ENCODE results near the gene AGBL3.

Gene AGBL3

DNA sequence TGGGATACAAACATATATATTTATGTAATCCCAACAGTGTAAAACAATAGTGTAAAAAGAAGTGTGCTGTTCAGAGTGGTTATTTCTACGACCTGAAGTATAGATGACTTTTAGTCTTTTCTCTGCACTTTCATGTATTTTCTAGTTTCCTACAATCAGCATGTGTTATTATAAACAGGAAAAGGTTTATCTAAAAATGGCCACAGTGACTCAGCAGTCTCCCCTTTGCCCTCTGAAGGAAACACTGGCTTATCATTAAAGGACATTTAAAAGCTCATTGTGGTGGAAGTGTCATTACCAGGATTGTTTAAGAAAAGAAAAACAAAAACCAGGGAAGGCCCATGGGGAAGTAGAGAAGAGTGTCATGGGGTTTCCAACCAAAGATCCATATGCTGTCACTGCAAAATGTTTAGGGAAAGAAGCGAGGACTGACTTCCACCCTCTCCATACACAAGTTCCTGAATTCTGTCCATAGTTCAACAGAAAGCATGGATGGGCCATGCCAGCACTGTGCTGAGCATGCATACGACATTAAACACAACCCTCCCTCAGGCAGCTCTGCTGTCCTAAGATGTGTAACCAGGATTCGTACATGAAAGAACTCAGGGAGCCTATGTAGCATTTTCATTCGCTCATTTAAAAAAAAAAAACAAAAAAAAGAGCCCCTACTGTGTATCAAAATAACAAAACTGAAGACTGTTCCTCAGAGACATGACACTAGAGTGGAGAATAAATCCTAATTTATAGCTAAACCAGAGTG is 174.0 kb downstream of the AGBL3 start:
- no peak overlapping the region for H3K4me3 ChIP-seq (replicated peaks; ENCODE audit: low read depth, low read length)
- DNase-seq (ENCODE audit: low read depth), result peak; percentile 49
- TF ChIP-seq, protein P1, sequence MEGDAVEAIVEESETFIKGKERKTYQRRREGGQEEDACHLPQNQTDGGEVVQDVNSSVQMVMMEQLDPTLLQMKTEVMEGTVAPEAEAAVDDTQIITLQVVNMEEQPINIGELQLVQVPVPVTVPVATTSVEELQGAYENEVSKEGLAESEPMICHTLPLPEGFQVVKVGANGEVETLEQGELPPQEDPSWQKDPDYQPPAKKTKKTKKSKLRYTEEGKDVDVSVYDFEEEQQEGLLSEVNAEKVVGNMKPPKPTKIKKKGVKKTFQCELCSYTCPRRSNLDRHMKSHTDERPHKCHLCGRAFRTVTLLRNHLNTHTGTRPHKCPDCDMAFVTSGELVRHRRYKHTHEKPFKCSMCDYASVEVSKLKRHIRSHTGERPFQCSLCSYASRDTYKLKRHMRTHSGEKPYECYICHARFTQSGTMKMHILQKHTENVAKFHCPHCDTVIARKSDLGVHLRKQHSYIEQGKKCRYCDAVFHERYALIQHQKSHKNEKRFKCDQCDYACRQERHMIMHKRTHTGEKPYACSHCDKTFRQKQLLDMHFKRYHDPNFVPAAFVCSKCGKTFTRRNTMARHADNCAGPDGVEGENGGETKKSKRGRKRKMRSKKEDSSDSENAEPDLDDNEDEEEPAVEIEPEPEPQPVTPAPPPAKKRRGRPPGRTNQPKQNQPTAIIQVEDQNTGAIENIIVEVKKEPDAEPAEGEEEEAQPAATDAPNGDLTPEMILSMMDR (IDR thresholded peaks at IDR 0.05; ENCODE audit: low read length, missing control alignments), result no peak

DNA sequence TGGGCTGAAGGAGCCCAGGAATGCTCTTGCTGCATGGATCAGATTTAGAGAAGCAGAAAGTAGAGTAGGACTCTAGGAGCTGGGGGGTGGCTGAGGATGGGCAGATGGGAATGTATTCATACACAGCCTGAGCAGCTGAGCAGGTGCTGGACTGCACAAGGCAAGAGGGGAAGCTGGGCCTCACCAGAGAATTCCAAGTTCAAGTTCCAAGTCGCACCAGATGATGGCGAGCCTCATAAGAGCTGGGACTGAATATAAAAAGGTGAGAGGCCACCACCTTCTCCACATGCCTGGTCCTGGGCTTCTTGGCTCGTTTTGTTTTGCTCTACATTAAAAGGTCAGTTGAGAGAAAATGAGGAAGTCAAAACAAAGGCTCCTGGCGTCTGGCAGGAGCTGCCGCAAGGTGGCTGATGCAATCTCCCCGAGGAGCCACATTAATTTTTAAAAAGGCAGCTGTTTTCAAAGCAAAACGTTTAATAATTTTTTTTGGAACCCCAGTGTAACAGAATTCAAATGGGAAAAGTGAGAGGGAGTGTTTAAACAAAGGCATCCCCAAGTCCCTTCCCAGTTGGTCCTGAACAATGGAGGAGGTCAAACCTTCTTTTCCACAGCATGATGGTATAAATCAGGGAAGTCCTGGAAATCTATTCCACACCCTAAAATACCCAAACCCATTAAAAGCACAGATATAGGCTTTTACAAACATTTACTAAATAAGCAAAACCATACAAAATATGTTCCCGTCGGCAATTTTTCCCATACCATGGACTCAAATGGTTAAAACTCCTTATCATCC is 174.7 kb downstream of the AGBL3 start:
- peak; percentile 18 for DNase-seq (ENCODE audit: low read depth)
- TF ChIP-seq, protein P1 (IDR thresholded peaks at IDR 0.05; ENCODE audit: low read length, missing control alignments), result no peak

DNA sequence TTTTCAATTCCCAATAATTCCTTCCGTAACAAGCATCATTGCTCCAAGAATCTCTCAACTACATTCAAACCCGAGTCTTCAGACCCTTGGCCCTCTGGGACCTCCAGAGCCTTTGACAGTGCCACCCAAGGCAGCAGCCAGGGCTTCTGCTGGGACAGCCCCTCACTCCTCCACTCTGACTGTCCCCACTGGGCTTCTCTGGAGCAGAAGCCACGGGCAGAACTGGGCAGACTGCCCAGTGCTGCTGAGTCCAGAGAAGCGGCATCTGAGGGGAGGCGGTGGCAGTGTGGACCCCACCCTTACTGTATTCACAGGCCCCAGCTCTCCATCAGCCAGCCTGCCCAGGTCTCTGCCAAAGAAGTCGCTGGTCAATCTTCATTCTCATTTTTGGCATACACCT is 175.4 kb downstream of the AGBL3 start:
- DNase-seq (ENCODE audit: low read depth), result no peak
- no peak overlapping the region for H3K4me3 ChIP-seq (replicated peaks; ENCODE audit: low read depth, low read length)
- TF ChIP-seq, protein P1 (IDR thresholded peaks at IDR 0.05; ENCODE audit: low read length, missing control alignments), result no peak

More for the DNA sequence above, 174.7 kb downstream of the AGBL3 start:
- H3K4me3 ChIP-seq (replicated peaks; ENCODE audit: low read depth, low read length), result no peak overlapping the region

DNA sequence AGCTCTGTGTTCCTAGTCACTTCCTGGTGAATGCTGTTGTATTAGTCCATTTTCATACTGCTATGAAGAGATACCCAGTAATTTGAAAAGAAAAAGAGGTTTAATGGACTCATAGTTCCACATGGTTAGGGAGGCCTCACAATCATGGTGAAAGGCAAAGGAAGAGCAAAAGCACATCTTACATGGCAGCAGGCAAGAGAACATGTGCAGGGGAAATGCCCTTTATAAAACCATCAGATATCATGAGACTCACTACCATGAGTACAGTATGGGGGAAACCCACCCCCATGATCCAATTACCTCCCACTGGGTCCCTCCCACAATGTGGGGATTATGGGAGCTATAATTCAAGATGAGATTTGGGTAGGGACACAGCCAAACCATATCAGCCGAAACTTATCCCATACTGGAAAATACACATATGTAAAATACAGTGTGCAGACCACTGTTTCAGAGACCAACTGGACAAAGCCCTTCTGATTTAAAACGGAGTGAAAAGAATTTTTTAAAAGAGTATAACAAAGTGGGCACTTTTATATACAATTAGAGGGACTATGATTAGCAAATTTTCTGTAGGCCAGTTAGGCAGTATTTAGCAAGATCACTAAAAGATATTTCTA is 176.2 kb downstream of the AGBL3 start:
- no peak for DNase-seq (ENCODE audit: low read depth)
- no peak overlapping the region for H3K4me3 ChIP-seq (replicated peaks; ENCODE audit: low read depth, low read length)
- TF ChIP-seq, protein P1 (IDR thresholded peaks at IDR 0.05; ENCODE audit: low read length, missing control alignments), result no peak

DNA sequence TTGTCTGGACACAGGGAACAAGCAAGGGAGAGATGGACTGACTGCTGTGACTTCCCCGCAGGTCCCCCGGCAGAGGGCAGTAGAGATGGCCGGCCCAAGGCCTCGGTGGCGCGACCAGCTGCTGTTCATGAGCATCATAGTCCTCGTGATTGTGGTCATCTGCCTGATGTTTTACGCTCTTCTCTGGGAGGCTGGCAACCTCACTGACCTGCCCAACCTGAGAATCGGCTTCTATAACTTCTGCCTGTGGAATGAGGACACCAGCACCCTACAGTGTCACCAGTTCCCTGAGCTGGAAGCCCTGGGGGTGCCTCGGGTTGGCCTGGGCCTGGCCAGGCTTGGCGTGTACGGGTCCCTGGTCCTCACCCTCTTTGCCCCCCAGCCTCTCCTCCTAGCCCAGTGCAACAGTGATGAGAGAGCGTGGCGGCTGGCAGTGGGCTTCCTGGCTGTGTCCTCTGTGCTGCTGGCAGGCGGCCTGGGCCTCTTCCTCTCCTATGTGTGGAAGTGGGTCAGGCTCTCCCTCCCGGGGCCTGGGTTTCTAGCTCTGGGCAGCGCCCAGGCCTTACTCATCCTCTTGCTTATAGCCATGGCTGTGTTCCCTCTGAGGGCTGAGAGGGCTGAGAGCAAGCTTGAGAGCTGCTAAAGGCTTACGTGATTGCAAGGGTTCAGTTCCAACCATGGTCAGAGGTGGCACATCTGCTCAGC is 178.2 kb downstream of the AGBL3 start:
- no peak overlapping the region for H3K4me3 ChIP-seq (replicated peaks; ENCODE audit: low read depth, low read length)
- no peak for DNase-seq (ENCODE audit: low read depth)
- TF ChIP-seq, protein P1 (IDR thresholded peaks at IDR 0.05; ENCODE audit: low read length, missing control alignments), result no peak

DNA sequence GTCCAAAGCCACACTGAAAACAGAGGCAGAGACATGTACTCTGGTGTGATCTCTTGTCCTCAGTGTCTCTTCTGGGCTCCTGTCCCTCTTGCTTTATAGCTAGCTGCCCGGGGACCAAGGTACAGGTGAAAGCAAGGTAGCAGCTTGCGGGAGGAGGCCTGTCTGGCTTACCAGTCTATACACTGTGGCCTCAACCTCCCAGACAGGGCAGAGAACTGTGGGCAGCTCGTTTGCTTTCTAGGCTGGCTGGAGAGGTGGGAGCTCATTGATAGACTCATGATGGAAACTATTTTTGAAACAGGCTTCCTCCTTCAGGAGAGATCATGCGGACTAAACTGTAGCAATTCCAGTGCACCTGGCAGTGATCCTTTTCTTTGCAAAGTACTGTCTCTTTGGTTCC is 179.6 kb downstream of the AGBL3 start:
- no peak overlapping the region for H3K4me3 ChIP-seq (replicated peaks; ENCODE audit: low read depth, low read length)
- no peak for DNase-seq (ENCODE audit: low read depth)
- TF ChIP-seq, protein P1 (IDR thresholded peaks at IDR 0.05; ENCODE audit: low read length, missing control alignments), result no peak
